BLaER1 treated with 17β-estradiol and CSF1 and Interleukin-3, amounts not matched to agents 10 nM and 100 nM (cell line): ENCODE data around the gene LSM5.
"Not testable (repeated sequence)": the region's sequence is repeated elsewhere in the genome, so short reads cannot be mapped to it uniquely, and the experiment has no call there.

Experiments used
- H3K27ac ChIP-seq, 11 experiments: shearing (Covaris generic); formaldehyde crosslinking; 2 replicates each; pipeline ENCODE4 v1.8.1; 2022
- H3K27me3 ChIP-seq, 11 experiments: shearing (Covaris generic); formaldehyde crosslinking; 2 replicates each; pipeline ENCODE4 v1.8.1; 2022
- H3K36me3 ChIP-seq, 11 experiments: shearing (Covaris generic); formaldehyde crosslinking; 2 replicates each; pipeline ENCODE4 v1.8.1; 2022
- H3K4me1 ChIP-seq, 10 experiments: shearing (Covaris generic); formaldehyde crosslinking; 2 replicates each; pipeline ENCODE4 v1.8.1; 2022
- H3K4me2 ChIP-seq, 11 experiments: shearing (Covaris generic); formaldehyde crosslinking; 2 replicates each; pipeline ENCODE4 v1.8.1; 2022
- H3K4me3 ChIP-seq, 10 experiments: shearing (Covaris generic); formaldehyde crosslinking; 2 replicates each; pipeline ENCODE4 v1.8.1; 2022
- H3K9ac ChIP-seq, 11 experiments: shearing (Covaris generic); formaldehyde crosslinking; 2 replicates each; pipeline ENCODE4 v1.8.1; 2022
- H3K9me3 ChIP-seq, 11 experiments: shearing (Covaris generic); formaldehyde crosslinking; replicated peaks in 1 of 11; 2 replicates each; pipeline ENCODE4 v1.8.1; 2022
- H4K20me1 ChIP-seq, 11 experiments: shearing (Covaris generic); formaldehyde crosslinking; 2 replicates each; pipeline ENCODE4 v1.8.1; 2022
- Cebpa-rat ChIP-seq, 11 experiments: shearing (Covaris generic); IDR thresholded peaks; 2 replicates each; pipeline ENCODE4 v1.8.1; 2022

Gene LSM5

DNA sequence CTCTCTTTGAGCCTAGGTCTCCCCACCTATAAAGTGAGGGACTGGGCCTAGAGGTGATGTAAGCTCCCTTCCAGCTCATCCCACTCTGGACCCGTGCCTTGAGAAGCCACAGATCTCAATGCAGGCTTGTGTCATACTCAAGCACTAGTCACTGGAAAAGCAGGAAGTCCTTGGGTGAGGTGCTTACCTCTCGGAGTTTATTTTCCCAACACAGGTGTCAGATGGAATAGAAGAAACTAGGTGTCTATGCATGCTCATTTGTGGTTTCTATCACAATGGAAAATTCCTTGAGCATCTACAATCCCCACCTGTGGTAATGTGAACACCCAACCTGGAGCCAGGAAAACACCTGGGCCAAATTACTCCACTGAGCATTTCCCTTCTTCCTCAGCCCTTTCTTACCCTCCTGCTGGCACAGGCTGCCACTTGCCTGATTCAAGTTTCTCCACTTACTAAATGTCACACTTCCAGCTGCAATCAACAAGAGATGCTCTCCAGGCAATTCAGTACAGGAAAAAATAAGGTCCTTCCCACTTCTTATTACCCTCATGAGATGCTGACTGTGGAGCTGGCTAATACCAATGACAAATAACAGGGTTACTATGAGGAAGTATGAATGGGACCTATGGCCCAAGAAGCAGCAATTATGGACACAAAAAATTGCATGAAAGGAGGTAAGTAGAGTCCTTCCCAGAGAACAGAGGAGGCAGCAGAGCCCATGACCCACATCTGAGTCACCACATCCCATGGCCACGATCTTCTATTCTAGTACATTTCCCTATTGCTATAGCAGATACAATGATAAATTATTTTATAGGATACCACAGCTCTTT lies 13.1 kb downstream of the LSM5 start:
- Histone ChIP-seq H3K36me3 (no peaks in the 10 kb centered on the region), H4K20me1 (no peaks in the 10 kb centered on the region), H3K9me3 (no peaks in the 10 kb centered on the region), H3K4me3 (no peak overlapping the region), H3K4me2 (no peak overlapping the region), H3K9ac (no peak overlapping the region), H3K27me3 (no peaks in the 10 kb centered on the region), H3K4me1 (peaks cover 0 to 10% (median 8%) of the 10 kb centered on the region in 10 experiments; a peak in 17 of 20 replicates), H3K27ac (no peak overlapping the region)
- TF ChIP-seq Cebpa-rat (IDR thresholded peaks at IDR 0.05) = no peak

DNA sequence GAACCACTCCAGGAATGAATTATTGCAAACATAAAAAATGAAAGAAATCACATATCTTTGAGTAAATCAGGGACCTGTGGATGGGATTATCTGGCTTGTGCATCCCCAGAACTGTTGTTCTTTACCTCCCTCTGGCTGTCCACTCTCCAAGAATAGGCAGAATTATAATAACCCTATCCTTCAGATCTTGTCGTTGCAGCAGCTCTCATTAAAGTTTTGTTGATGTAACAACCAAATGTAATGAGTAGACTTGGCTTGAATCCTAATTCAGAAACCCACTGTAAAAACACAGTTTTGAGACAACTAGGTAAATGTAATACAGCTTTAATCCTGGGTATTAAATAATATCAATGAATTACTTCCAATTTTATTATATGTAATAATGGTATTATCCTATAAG lies 16.2 kb downstream of the LSM5 start:
- no peak overlapping the region for H3K4me3 ChIP-seq
- no peak overlapping the region for H3K27ac ChIP-seq
- H3K36me3 ChIP-seq = no peaks in the 10 kb centered on the region
- no peak for TF ChIP-seq Cebpa-rat (IDR thresholded peaks at IDR 0.05)
- peaks cover 0 to 10% (median 8%) of the 10 kb centered on the region in 10 experiments; a peak in 17 of 20 replicates for H3K4me1 ChIP-seq
- H3K9me3 ChIP-seq = no peaks in the 10 kb centered on the region
- no peak overlapping the region for H3K9ac ChIP-seq
- no peaks in the 10 kb centered on the region for H3K27me3 ChIP-seq
- H3K4me2 ChIP-seq = no peak overlapping the region
- H4K20me1 ChIP-seq = no peaks in the 10 kb centered on the region

DNA sequence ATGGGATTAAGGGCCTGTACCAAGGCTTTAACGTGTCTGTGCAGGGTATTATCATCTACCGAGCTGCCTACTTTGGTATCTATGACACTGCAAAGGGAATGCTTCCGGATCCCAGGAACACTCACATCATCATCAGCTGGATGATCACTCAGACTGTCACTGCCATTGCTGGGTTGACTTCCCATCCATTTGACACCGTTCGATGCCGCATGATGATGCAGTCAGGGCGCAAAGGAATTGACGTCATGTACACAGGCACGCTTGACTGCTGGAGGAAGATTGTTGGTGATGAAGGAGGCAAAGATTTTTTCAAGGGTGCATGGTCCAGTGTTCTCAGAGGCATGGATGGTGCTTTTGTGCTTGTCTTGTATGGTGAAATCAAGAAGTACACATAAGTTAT lies 18.2 kb downstream of the LSM5 start:
- Histone ChIP-seq H3K9me3 (no peaks in the 10 kb centered on the region), H3K27ac (no peak overlapping the region), H4K20me1 (no peaks in the 10 kb centered on the region), H3K9ac (no peak overlapping the region), H3K4me3 (no peak overlapping the region), H3K4me1 (peaks cover 0 to 10% (median 8%) of the 10 kb centered on the region in 10 experiments; a peak in 17 of 20 replicates), H3K36me3 (no peaks in the 10 kb centered on the region), H3K27me3 (no peaks in the 10 kb centered on the region), H3K4me2 (no peak overlapping the region)
- TF ChIP-seq Cebpa-rat (IDR thresholded peaks at IDR 0.05) = no peak

GRCh38 chr7:32470871-32471270 lies 19.3 kb downstream of the LSM5 start:
- Histone ChIP-seq H3K27ac (no peak overlapping the region), H3K4me1 (peaks cover 0 to 10% (median 8%) of the 10 kb centered on the region in 10 experiments; a peak in 17 of 20 replicates), H3K27me3 (no peaks in the 10 kb centered on the region), H4K20me1 (no peaks in the 10 kb centered on the region), H3K9me3 (no peaks in the 10 kb centered on the region), H3K36me3 (no peaks in the 10 kb centered on the region), H3K4me3 (no peak overlapping the region), H3K9ac (no peak overlapping the region), H3K4me2 (no peak overlapping the region)
- no peak for TF ChIP-seq Cebpa-rat (IDR thresholded peaks at IDR 0.05)

- H3K4me3 ChIP-seq, H3K9me3 ChIP-seq, H3K4me2 ChIP-seq, H3K4me1 ChIP-seq, H3K9ac ChIP-seq, H3K36me3 ChIP-seq, H4K20me1 ChIP-seq, H3K27ac ChIP-seq, H3K27me3 ChIP-seq: not testable (repeated sequence)
Measured at GRCh38 chr7:32470004-32470403, 20.2 kb downstream of the LSM5 start.

DNA sequence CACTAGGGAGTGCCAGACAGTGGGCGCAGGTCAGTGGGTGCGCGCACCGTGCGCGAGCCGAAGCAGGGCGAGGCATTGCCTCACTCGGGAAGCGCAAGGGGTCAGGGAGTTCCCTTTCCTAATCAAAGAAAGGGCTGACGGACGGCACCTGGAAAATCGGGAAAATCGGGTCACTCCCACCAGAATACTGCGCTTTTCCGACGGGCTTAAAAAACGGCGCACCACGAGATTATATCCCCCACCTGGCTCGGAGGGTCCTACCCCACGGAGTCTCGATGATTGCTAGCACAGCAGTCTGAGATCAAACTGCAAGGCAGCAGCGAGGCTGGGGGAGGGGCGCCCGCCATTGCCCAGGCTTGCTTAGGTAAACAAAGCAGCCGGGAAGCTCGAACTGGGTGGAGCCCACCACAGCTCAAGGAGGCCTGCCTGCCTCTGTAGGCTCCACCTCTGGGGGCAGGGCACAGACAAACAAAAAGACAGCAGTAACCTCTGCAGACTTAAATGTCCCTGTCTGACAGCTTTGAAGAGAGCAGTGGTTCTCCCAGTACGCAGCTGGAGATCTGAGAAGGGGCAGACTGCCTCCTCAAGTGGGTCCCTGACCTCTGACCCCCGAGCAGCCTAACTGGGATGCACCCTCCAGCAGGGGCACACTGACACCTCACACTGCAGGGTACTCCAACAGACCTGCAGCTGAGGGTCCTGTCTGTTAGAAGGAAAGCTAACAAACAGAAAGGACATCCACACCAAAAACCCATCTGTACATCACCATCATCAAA lies 25.4 kb downstream of the LSM5 start:
- not testable (repeated sequence) for H3K4me3 ChIP-seq, H3K27me3 ChIP-seq, H3K9me3 ChIP-seq, H3K9ac ChIP-seq, H3K27ac ChIP-seq, H3K4me2 ChIP-seq, H4K20me1 ChIP-seq, H3K4me1 ChIP-seq, H3K36me3 ChIP-seq

DNA sequence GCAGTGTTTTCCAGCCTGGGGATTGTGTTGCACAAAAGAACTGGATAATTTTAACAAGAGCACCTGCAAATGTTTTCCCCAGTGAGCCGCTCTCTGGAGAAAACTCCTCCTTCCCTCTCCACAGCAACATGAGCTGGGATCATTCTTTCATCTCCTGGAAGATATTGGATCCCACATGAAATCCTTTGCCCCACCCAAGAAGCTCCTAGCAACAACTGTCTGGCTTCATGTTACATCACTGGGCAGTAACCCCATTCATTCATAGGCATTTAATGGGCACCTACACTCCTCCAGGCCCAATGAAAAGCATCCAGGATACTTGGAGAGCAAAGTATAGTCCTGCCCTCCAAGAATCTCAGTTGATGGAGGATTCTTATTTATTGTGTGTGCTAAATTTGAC lies 27.2 kb downstream of the LSM5 start:
- Histone ChIP-seq H3K9ac (no peak overlapping the region), H3K4me2 (no peak overlapping the region), H3K27me3 (no peaks in the 10 kb centered on the region), H4K20me1 (no peaks in the 10 kb centered on the region), H3K36me3 (no peaks in the 10 kb centered on the region), H3K9me3 (0 out of 22 replicates have a peak, but pooled peaks cover 0 to under 1% (median 0%) of the 10 kb centered on the region in 11 experiments), H3K4me3 (no peak overlapping the region), H3K27ac (no peak overlapping the region), H3K4me1 (peaks cover 0 to 5% (median 0%) of the 10 kb centered on the region in 10 experiments; a peak in 1 of 20 replicates)
- TF ChIP-seq Cebpa-rat (IDR thresholded peaks at IDR 0.05) = no peak

DNA sequence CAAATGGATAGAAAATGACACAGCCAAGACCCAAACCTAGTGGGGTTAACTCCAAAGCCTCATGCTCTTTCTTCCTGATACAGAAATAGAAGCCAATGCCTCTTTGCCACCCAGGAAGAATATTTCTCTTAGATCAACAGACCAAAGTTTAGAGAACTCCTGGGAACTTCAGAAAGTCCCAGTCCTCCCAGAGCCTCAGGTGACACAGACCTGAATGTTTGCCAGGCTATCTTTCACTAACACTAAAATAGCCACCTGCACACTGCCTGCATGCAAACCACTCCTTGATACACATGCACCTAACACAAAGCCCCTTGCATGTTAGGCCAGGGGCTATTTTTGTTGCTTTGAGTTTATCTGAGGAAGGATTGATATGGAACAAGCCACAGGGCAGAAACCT lies 27.7 kb downstream of the LSM5 start:
- Histone ChIP-seq H3K36me3 (no peaks in the 10 kb centered on the region), H3K4me2 (no peak overlapping the region), H3K4me1 (peaks cover 0 to 6% (median 0%) of the 10 kb centered on the region in 10 experiments; a peak in 1 of 20 replicates), H3K4me3 (no peak overlapping the region), H3K9me3 (peaks cover 0 to 6% (median 0%) of the 10 kb centered on the region in 11 experiments; a peak in 2 of 22 replicates), H3K27me3 (no peaks in the 10 kb centered on the region), H3K27ac (no peak overlapping the region), H4K20me1 (no peaks in the 10 kb centered on the region), H3K9ac (no peak overlapping the region)
- no peak for TF ChIP-seq Cebpa-rat (IDR thresholded peaks at IDR 0.05)

GRCh38 chr7:32461484-32461883 lies 28.7 kb downstream of the LSM5 start:
- no peak for TF ChIP-seq Cebpa-rat (IDR thresholded peaks at IDR 0.05)
- Histone ChIP-seq H4K20me1 (no peaks in the 10 kb centered on the region), H3K4me1 (peaks cover 0 to 6% (median 0%) of the 10 kb centered on the region in 10 experiments; a peak in 1 of 20 replicates), H3K27ac (no peak overlapping the region), H3K36me3 (no peaks in the 10 kb centered on the region), H3K9ac (no peak overlapping the region), H3K4me2 (no peak overlapping the region), H3K27me3 (no peaks in the 10 kb centered on the region), H3K9me3 (peaks cover 0 to 12% (median 5%) of the 10 kb centered on the region in 11 experiments; a peak in 5 of 22 replicates), H3K4me3 (no peak overlapping the region)
